ENCODE results near the gene STARD10.

STARD10 gene

GRCh38 chr11:72707032-72707431, 86.8 kb downstream of the STARD10 start:
- no peak for DNase-seq (ENCODE audit: low read depth in 2 of 2)

DNA sequence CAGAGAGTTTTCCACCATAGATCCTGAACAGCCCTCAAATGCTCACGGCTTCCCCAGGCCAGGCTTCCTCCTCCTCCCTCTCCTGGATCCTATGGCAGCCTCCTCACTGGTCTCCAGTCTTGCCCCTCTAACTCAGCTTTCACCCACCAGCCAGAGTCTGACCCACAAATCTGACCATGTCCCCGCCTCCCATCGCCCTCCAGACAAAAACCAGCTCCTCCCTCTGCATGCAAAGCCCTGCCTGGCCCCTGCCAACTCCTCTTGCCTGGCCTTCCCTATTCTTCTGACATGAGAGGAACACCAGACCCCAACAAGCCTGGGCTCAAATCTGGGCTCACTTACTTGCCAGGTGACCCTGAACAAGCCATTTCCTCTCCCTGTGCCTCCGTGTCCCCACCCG, 87.3 kb downstream of the STARD10 start:
- no peak for DNase-seq (ENCODE audit: low read depth in 2 of 2)

- no peak for DNase-seq (ENCODE audit: low read depth in 2 of 2)
These were observed 88.1 kb downstream of the STARD10 start for GRCh38 chr11:72705442-72706365.

DNA sequence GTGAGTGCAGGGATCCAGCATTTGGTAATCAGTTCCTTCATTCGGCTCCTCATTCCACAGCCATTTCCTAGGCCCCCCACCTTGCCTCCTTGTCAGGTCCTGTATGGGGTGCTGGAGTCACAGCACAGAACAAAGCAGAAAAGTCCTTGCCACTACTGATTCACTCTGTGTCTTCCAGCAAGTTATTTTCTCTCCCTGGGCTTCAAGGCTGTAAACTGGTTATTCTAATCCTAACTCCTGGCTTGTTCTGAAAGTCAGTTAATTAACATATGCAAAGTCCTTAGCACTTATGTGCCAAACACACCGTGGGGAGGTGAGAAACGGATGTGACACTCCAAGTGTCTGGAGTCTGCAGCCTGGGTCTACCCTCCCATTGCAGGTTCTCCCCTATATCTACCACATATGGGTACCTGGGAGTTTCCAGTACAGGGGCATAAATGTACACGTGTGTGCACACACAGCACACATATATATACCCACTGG, 89.0 kb downstream of the STARD10 start:
- DNase-seq (ENCODE audit: low read depth in 2 of 2), result no peak

Measured in stimulated activated CD8-positive, alpha-beta memory T cell treated with anti-CD3 and anti-CD28 coated beads, Interleukin-2, amount 100 ng/mL, for 48 hours (primary cell).